Thyroid gland (tissue), 4 donors: ENCODE measurements around the gene NT5C. TPM values are rescaled to one million over a fixed set of nuclear protein-coding genes. Genes with fewer than 3 reads are reported as not detected.
A peak's percentile ranks its signal among the peaks of the same experiment; 100 is the strongest.

Source experiments
- DNase-seq, 2 donors: peaks; one replicate each; pipeline ENCODE4 v3.0.0-alpha.2; 2019
- H3K27ac ChIP-seq, 3 donors: fragments of 200-600 bp; sonication (generic); 1 replicate in 2 of 3; 2 replicates in 1 of 3; pipeline ENCODE4 v1.5.1; 2016 to 2019; ENCODE audit warnings: mild to moderate bottlenecking in 1 of 3, moderate library complexity in 1 of 3
- H3K27me3 ChIP-seq: fragments of 200-600 bp; sonication (generic); one replicate; pipeline ENCODE4 v1.5.1; 2019
- H3K36me3 ChIP-seq, 2 donors: fragments of 200-600 bp; sonication (generic); one replicate each; pipeline ENCODE4 v1.5.1; 2016 to 2019
- H3K4me1 ChIP-seq, 2 donors: fragments of 200-600 bp; sonication (generic); one replicate each; pipeline ENCODE4 v1.5.1; 2017 to 2019
- H3K4me3 ChIP-seq, 3 donors: fragments of 200-600 bp; sonication (generic); replicated peaks in 1 of 3; 1 replicate in 2 of 3; 2 replicates in 1 of 3; pipeline ENCODE4 v1.5.1; 2016; ENCODE audit warnings: mild to moderate bottlenecking in 1 of 3
- H3K9me3 ChIP-seq: fragments of 200-600 bp; sonication (generic); one replicate; pipeline ENCODE4 v1.5.1; 2017
- POLR2A ChIP-seq, 2 donors: fragments of 450-650 bp; IDR thresholded peaks; one replicate each; pipeline ENCODE4 v1.6.1; 2017; ENCODE audit warnings: antibody characterized with exemption in 2 of 2, mild to moderate bottlenecking in 2 of 2, moderate library complexity in 1 of 2
- WGBS, 2 donors: methylation state at CpG; one replicate each; pipeline ENCODE4 v1.1.5; 2017; 5-methylcytosine and 5-hydroxymethylcytosine counted together
- intact Hi-C: fragments of 100-400 bp; cut with DNase I; formaldehyde crosslinking; loops from one replicate; pipeline ENCODE4 v1.15.1; 2023
- total RNA-seq, 4 donors: library from RNA; depleted of rRNA; stranded (reverse); fragments of >200 nt; gene quantifications; one replicate each; pipeline ENCODE4 v1.2.3, GENCODE V29; 2016
- TF ChIP-seq, protein P1 (sequence below), 6 experiments: fragments of 200-600 bp in 3 of 6; fragments of 450-650 bp in 3 of 6; sonication (generic) in 3 of 6; IDR thresholded peaks; one replicate each; pipeline ENCODE4 v1.5.1; 2016 to 2019; ENCODE audit warnings: antibody characterized with exemption in 6 of 6, mild to moderate bottlenecking in 2 of 6, inconsistent platforms in 1 of 6, moderate library complexity in 1 of 6

NT5C gene
- total RNA-seq, 4 donors from 2014 or later = 84.7 to 203 (median 107) TPM

DNA sequence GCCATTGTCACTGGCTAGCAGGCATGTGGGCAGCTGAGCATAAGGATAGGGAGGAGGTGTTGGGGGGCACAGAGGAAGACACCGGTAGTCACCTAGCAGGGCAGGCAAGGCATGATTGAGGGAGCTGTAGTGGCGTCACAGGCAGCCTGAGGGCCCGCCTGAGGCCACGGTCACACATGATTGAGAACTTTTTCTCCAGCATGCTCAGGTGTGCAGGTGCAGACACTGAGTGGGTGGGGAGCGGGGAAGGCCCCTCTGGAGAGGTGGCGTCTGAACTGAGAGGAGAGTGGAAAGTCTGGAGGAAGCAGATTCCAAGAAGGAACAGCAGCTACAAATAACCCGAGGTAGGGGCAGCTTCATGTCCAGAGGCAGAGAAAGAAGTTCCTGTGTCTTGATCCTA, 32.7 kb downstream of the NT5C start:
- Histone ChIP-seq H3K4me3 (no peak overlapping the region), H3K27me3 (no peaks in the 10 kb centered on the region), H3K27ac (peak overlapping the region; percentile 17 to 79 (median 33)), H3K36me3 (peaks cover 0 to 6% of the 10 kb centered on the region in 2 donors), H3K4me1 (peaks cover 39 to 53% of the 10 kb centered on the region in 2 donors), H3K9me3 (no peaks in the 10 kb centered on the region)
- peak; percentile 66 to 85 for DNase-seq
- WGBS, 2 donors = 30 to 53% methylated on average over 7 of the region's 7 CpGs
- intact Hi-C loops = no loop called here
- TF ChIP-seq POLR2A (IDR thresholded peaks at IDR 0.05) = no peak
- TF ChIP-seq, protein P1, sequence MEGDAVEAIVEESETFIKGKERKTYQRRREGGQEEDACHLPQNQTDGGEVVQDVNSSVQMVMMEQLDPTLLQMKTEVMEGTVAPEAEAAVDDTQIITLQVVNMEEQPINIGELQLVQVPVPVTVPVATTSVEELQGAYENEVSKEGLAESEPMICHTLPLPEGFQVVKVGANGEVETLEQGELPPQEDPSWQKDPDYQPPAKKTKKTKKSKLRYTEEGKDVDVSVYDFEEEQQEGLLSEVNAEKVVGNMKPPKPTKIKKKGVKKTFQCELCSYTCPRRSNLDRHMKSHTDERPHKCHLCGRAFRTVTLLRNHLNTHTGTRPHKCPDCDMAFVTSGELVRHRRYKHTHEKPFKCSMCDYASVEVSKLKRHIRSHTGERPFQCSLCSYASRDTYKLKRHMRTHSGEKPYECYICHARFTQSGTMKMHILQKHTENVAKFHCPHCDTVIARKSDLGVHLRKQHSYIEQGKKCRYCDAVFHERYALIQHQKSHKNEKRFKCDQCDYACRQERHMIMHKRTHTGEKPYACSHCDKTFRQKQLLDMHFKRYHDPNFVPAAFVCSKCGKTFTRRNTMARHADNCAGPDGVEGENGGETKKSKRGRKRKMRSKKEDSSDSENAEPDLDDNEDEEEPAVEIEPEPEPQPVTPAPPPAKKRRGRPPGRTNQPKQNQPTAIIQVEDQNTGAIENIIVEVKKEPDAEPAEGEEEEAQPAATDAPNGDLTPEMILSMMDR (IDR thresholded peaks at IDR 0.05) = no peak

DNA sequence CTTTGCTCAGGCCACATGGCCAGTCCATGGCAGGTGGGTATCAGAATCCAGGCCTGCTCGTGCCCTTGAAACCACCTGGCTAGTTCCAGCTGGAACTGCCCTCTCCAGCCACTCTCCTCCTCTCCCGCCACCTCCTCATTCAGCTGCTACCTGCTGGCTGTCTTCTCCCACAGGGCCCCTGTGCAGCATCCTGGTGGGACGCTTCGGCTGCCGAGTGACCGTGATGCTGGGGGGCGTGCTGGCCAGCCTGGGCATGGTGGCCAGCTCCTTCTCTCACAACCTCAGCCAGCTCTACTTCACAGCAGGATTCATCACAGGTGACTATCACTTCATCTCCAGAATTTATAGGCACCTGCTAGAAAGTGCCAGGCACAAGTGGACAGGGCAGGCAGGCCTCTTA, 33.7 kb downstream of the NT5C start:
- peak in 1 of 2 donors; percentile 30 for DNase-seq
- intact Hi-C loops = no loop called here
- no peaks in the 10 kb centered on the region for H3K27me3 ChIP-seq
- TF ChIP-seq, protein P1 (IDR thresholded peaks at IDR 0.05) = no peak
- no peak for TF ChIP-seq POLR2A (IDR thresholded peaks at IDR 0.05)
- H3K27ac ChIP-seq = peak overlapping the region in 1 of 3 donors; percentile 79
- H3K9me3 ChIP-seq = no peaks in the 10 kb centered on the region
- H3K36me3 ChIP-seq = peaks cover 0 to 6% of the 10 kb centered on the region in 2 donors
- H3K4me1 ChIP-seq = peaks cover 46 to 54% of the 10 kb centered on the region in 2 donors
- H3K4me3 ChIP-seq = no peak overlapping the region
- 92 to 93% methylated on average over 7 of the region's 7 CpGs for WGBS, 2 donors

- 17 to 19% methylated on average over 14 of the region's 14 CpGs for WGBS, 2 donors
- peaks cover 0 to 6% of the 10 kb centered on the region in 2 donors for H3K36me3 ChIP-seq
- H3K27ac ChIP-seq = peak overlapping the region; percentile 75 to 82 (median 79)
- no peaks in the 10 kb centered on the region for H3K9me3 ChIP-seq
- peaks cover 63 to 71% of the 10 kb centered on the region in 2 donors for H3K4me1 ChIP-seq
- TF ChIP-seq, protein P1 (IDR thresholded peaks at IDR 0.05) = no peak
- peak in 1 of 2 donors; percentile 15 for TF ChIP-seq POLR2A (IDR thresholded peaks at IDR 0.05)
- intact Hi-C loops = no loop called here
- H3K4me3 ChIP-seq = no peak overlapping the region
- H3K27me3 ChIP-seq = no peaks in the 10 kb centered on the region
- peak; percentile 95 to 96 for DNase-seq
These were observed 35.4 kb downstream of the NT5C start for GRCh38 chr17:75096082-75096625.

- H3K9me3 ChIP-seq = no peaks in the 10 kb centered on the region
- peak overlapping the region in 2 of 3 donors; percentile 79 to 82 for H3K27ac ChIP-seq
- no peaks in the 10 kb centered on the region for H3K36me3 ChIP-seq
- DNase-seq = no peak
- H3K4me1 ChIP-seq = peaks cover 70 to 82% of the 10 kb centered on the region in 2 donors
- WGBS, 2 donors = 87 to 90% methylated on average over 4 to 9 of the region's 16 CpGs
- no peaks in the 10 kb centered on the region for H3K27me3 ChIP-seq
- intact Hi-C loops = no loop called here
- H3K4me3 ChIP-seq = no peak overlapping the region
- TF ChIP-seq POLR2A (IDR thresholded peaks at IDR 0.05) = no peak
- TF ChIP-seq, protein P1 (IDR thresholded peaks at IDR 0.05) = no peak
These were observed 36.6 kb downstream of the NT5C start for GRCh38 chr17:75094871-75095399.

GRCh38 chr17:75093548-75094158, 37.9 kb downstream of the NT5C start:
- TF ChIP-seq POLR2A (IDR thresholded peaks at IDR 0.05) = no peak
- TF ChIP-seq, protein P1 (IDR thresholded peaks at IDR 0.05) = no peak
- WGBS, 2 donors = 86 to 90% methylated on average over 1 to 6 of the region's 18 CpGs
- H3K4me3 ChIP-seq = no peak overlapping the region
- peaks cover 69 to 87% of the 10 kb centered on the region in 2 donors for H3K4me1 ChIP-seq
- H3K9me3 ChIP-seq = no peaks in the 10 kb centered on the region
- intact Hi-C loops = no loop called here
- H3K27me3 ChIP-seq = no peaks in the 10 kb centered on the region
- DNase-seq = peak; percentile 78 to 80
- peak overlapping the region; percentile 79 to 83 (median 82) for H3K27ac ChIP-seq
- no peaks in the 10 kb centered on the region for H3K36me3 ChIP-seq
